Brain microvascular endothelial cell (primary cell): ENCODE data around the gene CCL20.
A peak's percentile ranks its signal among the peaks of the same experiment; 100 is the strongest.

Experiments used
- DNase-seq: peaks from one replicate; pipeline ENCODE4 v3.0.0-alpha.2; 2020
- H3K27ac ChIP-seq: fragments of 250-450 bp; sonication (Bioruptor Pico); 2 replicates; pipeline ENCODE4 v1.5.1; 2020; ENCODE audit warnings: mild to moderate bottlenecking, moderate library complexity
- H3K27me3 ChIP-seq: fragments of 250-450 bp; sonication (Bioruptor Pico); replicated peaks from 2 replicates; pipeline ENCODE4 v1.5.1; 2020; ENCODE audit warnings: mild to moderate bottlenecking
- H3K36me3 ChIP-seq: fragments of 250-450 bp; sonication (Bioruptor Pico); replicated peaks from 2 replicates; pipeline ENCODE4 v1.5.1; 2020; ENCODE audit warnings: mild to moderate bottlenecking
- H3K4me3 ChIP-seq: 2 replicates; pipeline ENCODE4 v1.5.1; 2011; ENCODE audit warnings: low read depth, mild to moderate bottlenecking, control low read depth, low read length, moderate library complexity
- in situ Hi-C: cut with HindIII; loops from 2 replicates; pipeline ENCODE4 v1.10.0; 2017; ENCODE audit warnings: low sequenced_read_pairs, low pct_ligation_motif_present
- TF ChIP-seq, protein P1 (sequence below): IDR thresholded peaks from 2 replicates; pipeline ENCODE4 v1.5.1; 2011; ENCODE audit warnings: low read depth, mild to moderate bottlenecking, moderate library complexity, low read length, control low read depth, inconsistent platforms; ENCODE audit errors: missing control alignments

Gene CCL20

DNA sequence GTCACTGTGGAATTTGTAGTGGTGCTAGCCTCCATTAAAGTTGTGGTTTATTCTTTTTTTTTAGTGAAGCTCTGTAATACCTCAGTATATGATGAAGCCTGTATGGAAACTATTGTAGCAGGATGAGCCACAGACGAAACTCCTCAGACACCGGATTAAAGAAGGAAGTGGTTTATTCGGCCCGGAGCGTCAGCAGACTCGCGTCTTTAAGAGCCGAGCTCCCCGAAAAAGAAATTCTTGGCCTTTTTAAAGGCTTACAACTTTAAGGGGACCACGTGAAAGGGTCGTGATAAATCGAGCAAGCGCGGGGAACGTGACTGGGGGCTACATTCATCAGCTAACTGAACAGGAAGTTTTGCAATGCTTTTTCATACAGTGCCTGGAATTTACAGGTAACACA lies 8.1 kb upstream of the CCL20 start:
- DNase-seq, result no peak
- no peak overlapping the region for H3K4me3 ChIP-seq
- no peaks in the 10 kb centered on the region for H3K36me3 ChIP-seq
- no peaks in the 10 kb centered on the region for H3K27me3 ChIP-seq
- no peak overlapping the region for H3K27ac ChIP-seq
- TF ChIP-seq, protein P1, sequence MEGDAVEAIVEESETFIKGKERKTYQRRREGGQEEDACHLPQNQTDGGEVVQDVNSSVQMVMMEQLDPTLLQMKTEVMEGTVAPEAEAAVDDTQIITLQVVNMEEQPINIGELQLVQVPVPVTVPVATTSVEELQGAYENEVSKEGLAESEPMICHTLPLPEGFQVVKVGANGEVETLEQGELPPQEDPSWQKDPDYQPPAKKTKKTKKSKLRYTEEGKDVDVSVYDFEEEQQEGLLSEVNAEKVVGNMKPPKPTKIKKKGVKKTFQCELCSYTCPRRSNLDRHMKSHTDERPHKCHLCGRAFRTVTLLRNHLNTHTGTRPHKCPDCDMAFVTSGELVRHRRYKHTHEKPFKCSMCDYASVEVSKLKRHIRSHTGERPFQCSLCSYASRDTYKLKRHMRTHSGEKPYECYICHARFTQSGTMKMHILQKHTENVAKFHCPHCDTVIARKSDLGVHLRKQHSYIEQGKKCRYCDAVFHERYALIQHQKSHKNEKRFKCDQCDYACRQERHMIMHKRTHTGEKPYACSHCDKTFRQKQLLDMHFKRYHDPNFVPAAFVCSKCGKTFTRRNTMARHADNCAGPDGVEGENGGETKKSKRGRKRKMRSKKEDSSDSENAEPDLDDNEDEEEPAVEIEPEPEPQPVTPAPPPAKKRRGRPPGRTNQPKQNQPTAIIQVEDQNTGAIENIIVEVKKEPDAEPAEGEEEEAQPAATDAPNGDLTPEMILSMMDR, result no peak
- in situ Hi-C loops, result no loop called here

DNA sequence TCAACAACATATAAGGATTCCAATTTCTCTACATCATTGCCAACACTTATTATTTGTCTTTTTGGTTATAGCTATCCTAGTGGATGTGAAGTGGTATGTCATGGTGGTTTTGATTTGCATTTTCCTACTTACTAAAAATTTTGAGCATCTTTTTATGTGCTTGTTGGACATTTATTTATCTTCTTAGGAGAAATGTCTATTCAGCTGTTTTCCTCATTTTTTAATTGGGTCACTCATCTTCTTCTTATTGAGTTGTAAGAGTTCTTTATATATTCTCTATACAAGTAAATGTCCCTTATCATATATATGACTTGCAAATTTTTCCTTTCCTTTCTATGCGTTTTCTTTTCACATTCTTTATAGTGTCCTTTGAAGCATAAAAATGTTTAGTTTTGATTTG lies 4.7 kb upstream of the CCL20 start:
- H3K27me3 ChIP-seq, result no peaks in the 10 kb centered on the region
- H3K4me3 ChIP-seq, result no peak overlapping the region
- H3K36me3 ChIP-seq, result peaks cover 7% of the 10 kb centered on the region
- DNase-seq, result no peak
- in situ Hi-C loops, result no loop called here
- H3K27ac ChIP-seq, result no peak overlapping the region
- TF ChIP-seq, protein P1, result no peak

DNA sequence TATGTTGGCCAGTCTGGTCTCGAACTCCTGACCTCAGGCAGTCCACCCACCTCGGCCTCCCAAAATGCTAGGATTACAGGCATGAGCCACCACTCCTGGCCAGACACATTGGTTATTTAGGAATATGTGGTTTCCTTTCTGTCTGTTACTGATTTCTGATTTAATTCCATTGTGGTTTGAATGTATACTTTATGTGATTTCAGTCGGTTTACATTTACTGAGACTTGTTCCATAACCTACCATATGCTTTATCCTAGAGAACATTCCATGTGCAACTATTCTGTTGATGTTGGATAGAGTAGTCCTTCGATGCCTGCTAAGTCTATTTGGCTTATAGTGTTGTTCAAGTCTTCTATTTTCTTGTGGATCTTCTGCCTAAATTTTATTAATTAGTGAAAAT lies 1.6 kb upstream of the CCL20 start:
- Histone ChIP-seq H3K36me3 (peaks cover 11% of the 10 kb centered on the region), H3K27ac (no peak overlapping the region), H3K4me3 (no peak overlapping the region), H3K27me3 (no peaks in the 10 kb centered on the region)
- in situ Hi-C loops, result no loop called here
- TF ChIP-seq, protein P1, result no peak
- DNase-seq, result no peak

- TF ChIP-seq, protein P1, result no peak
- Histone ChIP-seq H3K27me3 (no peaks in the 10 kb centered on the region), H3K27ac (no peak overlapping the region), H3K4me3 (no peak overlapping the region), H3K36me3 (peaks cover 11% of the 10 kb centered on the region)
- no peak for DNase-seq
- in situ Hi-C loops, result no loop called here
These were observed 447 bp upstream of the CCL20 start for GRCh38 chr2:227813229-227813561.

GRCh38 chr2:227815066-227815465 lies 1.4 kb downstream of the CCL20 start:
- H3K36me3 ChIP-seq, result peaks cover 11% of the 10 kb centered on the region
- H3K27ac ChIP-seq, result peak overlapping the region; percentile 96
- no peak for DNase-seq
- in situ Hi-C loops, result no loop called here
- TF ChIP-seq, protein P1, result no peak
- peak overlapping the region; percentile 59 for H3K4me3 ChIP-seq
- H3K27me3 ChIP-seq, result no peaks in the 10 kb centered on the region

DNA sequence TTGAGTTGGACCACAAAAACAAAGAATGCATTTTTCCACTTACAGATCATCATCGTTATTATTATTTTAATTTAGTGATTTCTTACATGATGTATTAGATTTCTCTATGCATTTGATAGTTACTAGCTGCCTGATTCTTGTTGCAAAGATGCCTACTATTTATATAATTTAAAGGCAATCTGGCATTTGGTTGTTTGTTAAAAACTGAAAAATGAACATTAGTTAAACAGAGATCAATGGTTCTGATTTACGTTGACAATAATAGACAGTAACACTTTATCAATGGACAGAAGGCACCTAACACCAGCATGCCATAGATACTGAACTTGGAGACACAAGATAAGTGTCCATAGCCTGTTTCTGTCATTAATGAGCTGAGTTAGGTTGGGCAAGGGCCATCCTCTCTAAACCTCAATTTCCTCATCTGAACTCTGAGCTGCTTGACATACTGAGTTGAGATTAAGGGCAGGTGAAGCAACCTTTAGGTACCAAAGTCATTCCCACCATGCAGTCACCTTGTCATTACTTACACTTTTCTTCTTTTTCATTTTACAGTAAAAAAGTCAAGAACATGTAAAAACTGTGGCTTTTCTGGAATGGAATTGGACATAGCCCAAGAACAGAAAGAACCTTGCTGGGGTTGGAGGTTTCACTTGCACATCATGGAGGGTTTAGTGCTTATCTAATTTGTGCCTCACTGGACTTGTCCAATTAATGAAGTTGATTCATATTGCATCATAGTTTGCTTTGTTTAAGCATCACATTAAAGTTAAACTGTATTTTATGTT lies 3.1 kb downstream of the CCL20 start:
- H3K4me3 ChIP-seq, result peak overlapping the region; percentile 59

More for the DNA sequence above, 3.1 kb downstream of the CCL20 start:
- Histone ChIP-seq H3K36me3 (peaks cover 11% of the 10 kb centered on the region), H3K27me3 (no peaks in the 10 kb centered on the region), H3K27ac (peak overlapping the region; percentile 96)
- DNase-seq, result peak; percentile 28
- in situ Hi-C loops, result no loop called here
- TF ChIP-seq, protein P1, result no peak
